ENCODE results near the gene ADA. TPM values are rescaled to one million over a fixed set of nuclear protein-coding genes. Genes with fewer than 3 reads are reported as not detected.

ADA gene
- total RNA-seq, 2 experiments from 2014 or later: 67.0 to 142 TPM

DNA sequence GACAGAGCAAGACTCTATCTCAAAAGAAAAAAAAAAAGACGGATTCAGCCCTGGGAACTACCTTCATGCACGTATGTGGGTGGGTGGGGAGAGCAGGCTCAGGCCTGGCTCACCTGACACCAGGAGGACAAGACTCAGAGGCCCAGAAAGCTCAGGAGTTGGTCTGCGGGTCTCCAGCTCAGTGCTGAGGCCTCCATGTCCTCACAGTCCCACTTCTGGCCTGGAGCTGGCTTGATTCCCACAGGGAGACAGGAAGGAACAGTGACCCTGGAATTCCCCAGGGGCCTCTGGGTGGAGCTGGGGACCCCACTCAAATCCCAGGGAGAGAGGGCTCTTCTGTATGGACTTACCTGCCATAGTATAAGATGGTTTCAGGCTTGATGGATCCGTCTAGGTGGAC lies 15.6 kb downstream of the ADA start:
- BruUV-seq (replicated peaks): no TSS peak
- no peak overlapping the region for H2AFZ ChIP-seq (ENCODE audit: low read length)
- no peaks in the 10 kb centered on the region for H4K20me1 ChIP-seq (ENCODE audit: insufficient read depth, low read length)
- H3K36me3 ChIP-seq (ENCODE audit: insufficient read depth, low read length): peaks cover 99% of the 10 kb centered on the region
- H3K4me3 ChIP-seq (ENCODE audit: low read depth, low read length, poor library complexity, severe bottlenecking): no peak overlapping the region
- POLR2A ChIA-PET: interaction anchor here (0.8 to 2.0 kb wide), 5 partner anchors 9 to 50 kb away, joined by 3 to 8 read pairs (median 4); no protein-coding TSS in a partner anchor
- H3K79me2 ChIP-seq (ENCODE audit: insufficient read depth, low read depth, low read length): peaks cover 6% of the 10 kb centered on the region
- H3K27ac ChIP-seq (ENCODE audit: low read depth, low read length, poor library complexity, severe bottlenecking): no peak overlapping the region
- H3K4me1 ChIP-seq (ENCODE audit: insufficient read depth, low read length, poor library complexity, severe bottlenecking): peaks cover 3% of the 10 kb centered on the region
- H3K9me3 ChIP-seq (ENCODE audit: low read length): no peaks in the 10 kb centered on the region
- DNase-seq (ENCODE audit: low spot score): no peak
- TF ChIP-seq EZH2phosphoT487 (IDR thresholded peaks at IDR 0.05; ENCODE audit: borderline replicate concordance, low read depth, low read length) (no peak), CTCF (conservative IDR thresholded peaks at IDR 0.05; ENCODE audit: low read length) (no peak)
- no peaks in the 10 kb centered on the region for H3K9me2 ChIP-seq (ENCODE audit: insufficient read depth, low read length)
- intact Hi-C loops (cut with micrococcal nuclease; ENCODE audit: unreplicated experiment): no loop called here
- no peak overlapping the region for H3K4me2 ChIP-seq (ENCODE audit: low read length)
- CTCF ChIA-PET (ENCODE audit: unreplicated experiment): no interaction called here

GRCh38 chr20:44633872-44634600 lies 17.5 kb downstream of the ADA start:
- no peaks in the 10 kb centered on the region for H4K20me1 ChIP-seq (ENCODE audit: insufficient read depth, low read length)
- H3K4me2 ChIP-seq (ENCODE audit: low read length): no peak overlapping the region
- H3K4me1 ChIP-seq (ENCODE audit: insufficient read depth, low read length, poor library complexity, severe bottlenecking): no peaks in the 10 kb centered on the region
- intact Hi-C loops (cut with micrococcal nuclease; ENCODE audit: unreplicated experiment): no loop called here
- no peak for DNase-seq (ENCODE audit: low spot score)
- H3K36me3 ChIP-seq (ENCODE audit: insufficient read depth, low read length): peaks cover 98% of the 10 kb centered on the region
- TF ChIP-seq EZH2phosphoT487 (IDR thresholded peaks at IDR 0.05; ENCODE audit: borderline replicate concordance, low read depth, low read length) (no peak), CTCF (conservative IDR thresholded peaks at IDR 0.05; ENCODE audit: low read length) (no peak)
- H3K9me2 ChIP-seq (ENCODE audit: insufficient read depth, low read length): no peaks in the 10 kb centered on the region
- CTCF ChIA-PET (ENCODE audit: unreplicated experiment): no interaction called here
- no peak overlapping the region for H3K27ac ChIP-seq (ENCODE audit: low read depth, low read length, poor library complexity, severe bottlenecking)
- no peaks in the 10 kb centered on the region for H3K9me3 ChIP-seq (ENCODE audit: low read length)
- BruUV-seq (replicated peaks): TSS peak; percentile 31
- no peak overlapping the region for H3K4me3 ChIP-seq (ENCODE audit: low read depth, low read length, poor library complexity, severe bottlenecking)
- H2AFZ ChIP-seq (ENCODE audit: low read length): no peak overlapping the region
- POLR2A ChIA-PET: no interaction called here
- no peaks in the 10 kb centered on the region for H3K79me2 ChIP-seq (ENCODE audit: insufficient read depth, low read depth, low read length)

GRCh38 chr20:44633187-44633810 lies 18.2 kb downstream of the ADA start:
- TF ChIP-seq EZH2phosphoT487 (IDR thresholded peaks at IDR 0.05; ENCODE audit: borderline replicate concordance, low read depth, low read length) (no peak), CTCF (conservative IDR thresholded peaks at IDR 0.05; ENCODE audit: low read length) (no peak)
- no peaks in the 10 kb centered on the region for H3K9me3 ChIP-seq (ENCODE audit: low read length)

More at GRCh38 chr20:44633187-44633810, 18.2 kb downstream of the ADA start:
- Histone ChIP-seq H3K27ac (ENCODE audit: low read depth, low read length, poor library complexity, severe bottlenecking) (no peak overlapping the region), H3K79me2 (ENCODE audit: insufficient read depth, low read depth, low read length) (no peaks in the 10 kb centered on the region), H3K4me2 (ENCODE audit: low read length) (no peak overlapping the region), H3K36me3 (ENCODE audit: insufficient read depth, low read length) (peaks cover 97% of the 10 kb centered on the region), H2AFZ (ENCODE audit: low read length) (no peak overlapping the region), H3K9me2 (ENCODE audit: insufficient read depth, low read length) (no peaks in the 10 kb centered on the region), H3K4me1 (ENCODE audit: insufficient read depth, low read length, poor library complexity, severe bottlenecking) (no peaks in the 10 kb centered on the region), H3K4me3 (ENCODE audit: low read depth, low read length, poor library complexity, severe bottlenecking) (no peak overlapping the region), H4K20me1 (ENCODE audit: insufficient read depth, low read length) (no peaks in the 10 kb centered on the region)
- intact Hi-C loops (cut with micrococcal nuclease; ENCODE audit: unreplicated experiment): no loop called here
- no peak for DNase-seq (ENCODE audit: low spot score)
- no TSS peak for BruUV-seq (replicated peaks)
- CTCF ChIA-PET (ENCODE audit: unreplicated experiment): no interaction called here
- POLR2A ChIA-PET: no interaction called here

Measured in OCI-LY7 (cell line).